ENCODE measurements around the gene BSPRY.
"Not testable (repeated sequence)": the region's sequence is repeated elsewhere in the genome, so short reads cannot be mapped to it uniquely, and the experiment has no call there.

The BSPRY gene

GRCh38 chr9:113370806-113371325 lies 21.5 kb downstream of the BSPRY start:
- DNase-seq (ENCODE audit: low read depth, low spot score), result no peak

DNA sequence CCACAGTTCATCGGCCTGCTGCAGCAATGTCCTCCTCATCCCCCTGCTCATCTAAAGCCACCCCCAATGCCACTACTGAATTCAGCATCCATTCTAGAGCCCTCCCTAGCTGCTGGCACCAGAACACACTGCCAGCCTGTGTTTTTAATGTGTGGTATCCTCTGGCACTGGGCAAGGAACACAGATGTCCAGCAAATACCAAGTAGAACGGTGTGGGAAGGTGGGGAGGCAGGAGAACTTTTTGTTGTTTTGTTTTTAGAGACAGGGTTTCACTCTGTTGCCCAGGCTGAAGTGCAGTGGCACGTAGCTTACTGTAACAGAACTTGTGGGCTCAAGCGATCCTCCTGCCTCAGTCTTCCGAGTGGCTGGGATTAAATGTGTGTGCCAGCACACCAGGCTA lies 22.7 kb downstream of the BSPRY start:
- DNase-seq (ENCODE audit: low read depth, low spot score), result no peak

GRCh38 chr9:113373256-113373655 lies 23.9 kb downstream of the BSPRY start:
- DNase-seq (ENCODE audit: low read depth, low spot score), result no peak

DNA sequence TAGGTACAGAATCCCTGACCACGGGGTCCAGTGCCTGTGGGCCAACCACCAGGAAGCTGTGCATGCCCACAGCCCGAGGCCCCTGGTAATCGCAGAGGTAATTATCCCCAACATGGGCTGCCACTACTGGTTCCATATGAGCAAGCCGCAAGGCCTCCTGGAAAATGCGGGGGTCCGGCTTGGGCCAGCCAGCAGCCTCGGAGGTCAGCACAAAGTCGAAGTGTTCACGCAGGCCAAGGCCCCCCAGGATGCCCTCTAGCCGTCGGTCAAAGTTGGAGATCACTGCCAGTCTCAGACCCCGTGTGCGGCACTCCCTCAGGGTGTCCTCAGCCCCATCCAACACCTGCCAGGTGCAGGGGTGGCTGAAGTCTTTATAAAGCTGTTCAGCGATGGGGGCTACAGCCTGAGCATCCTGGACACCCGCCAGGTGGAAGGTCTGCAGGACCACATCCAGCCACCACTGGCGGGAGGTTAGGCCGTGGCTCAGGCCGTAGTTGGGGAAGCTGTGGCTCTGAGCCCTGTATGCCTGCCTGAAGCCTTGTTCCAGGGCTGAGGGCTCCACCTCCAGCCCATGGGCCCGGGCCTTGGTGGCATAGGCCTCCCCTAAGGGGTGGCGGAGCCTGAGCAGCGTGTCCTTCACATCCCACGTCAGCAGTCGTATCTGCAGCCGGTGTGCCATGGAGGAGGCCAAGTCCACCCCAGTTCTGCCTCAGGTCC lies 24.5 kb downstream of the BSPRY start:
- DNase-seq (ENCODE audit: low read depth, low spot score), result no peak

- DNase-seq (ENCODE audit: low read depth, low spot score), result no peak
Measured at GRCh38 chr9:113375057-113376023, 26.0 kb downstream of the BSPRY start.

- DNase-seq (ENCODE audit: low read depth, low spot score), result peak; percentile 90
Measured at GRCh38 chr9:113376634-113377567, 27.6 kb downstream of the BSPRY start, which contains the start of gene HDHD3. Gene HDHD3 (minus strand): TSS chr9:113376986. CDS start chr9:113374354, 2,632 bp downstream.

GRCh38 chr9:113379094-113379828 lies 29.9 kb downstream of the BSPRY start:
- DNase-seq (ENCODE audit: low read depth, low spot score), result not testable (repeated sequence)

DNA sequence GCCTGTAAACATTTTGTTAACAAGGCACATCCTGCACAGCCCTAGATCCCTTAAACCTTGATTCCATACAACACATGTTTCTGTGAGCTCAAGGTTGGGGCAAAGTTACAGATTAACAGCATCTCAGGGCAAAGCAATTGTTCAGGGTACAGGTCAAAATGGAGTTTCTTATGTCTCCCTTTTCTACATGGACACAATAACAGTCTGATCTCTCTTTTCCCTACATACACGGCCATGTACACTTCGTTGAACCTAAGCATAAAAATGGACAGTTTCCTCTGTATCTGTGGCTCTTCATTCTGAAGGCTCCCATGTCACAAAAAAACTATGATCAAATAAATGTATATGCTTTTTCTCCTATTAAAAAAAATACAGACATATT lies 30.5 kb downstream of the BSPRY start:
- not testable (repeated sequence) for DNase-seq (ENCODE audit: low read depth, low spot score)

GRCh38 chr9:113380869-113381378 lies 31.6 kb downstream of the BSPRY start:
- no peak for DNase-seq (ENCODE audit: low read depth, low spot score)

- DNase-seq (ENCODE audit: low read depth, low spot score), result not testable (repeated sequence)
Measured at GRCh38 chr9:113381441-113381840, 32.1 kb downstream of the BSPRY start.

DNA sequence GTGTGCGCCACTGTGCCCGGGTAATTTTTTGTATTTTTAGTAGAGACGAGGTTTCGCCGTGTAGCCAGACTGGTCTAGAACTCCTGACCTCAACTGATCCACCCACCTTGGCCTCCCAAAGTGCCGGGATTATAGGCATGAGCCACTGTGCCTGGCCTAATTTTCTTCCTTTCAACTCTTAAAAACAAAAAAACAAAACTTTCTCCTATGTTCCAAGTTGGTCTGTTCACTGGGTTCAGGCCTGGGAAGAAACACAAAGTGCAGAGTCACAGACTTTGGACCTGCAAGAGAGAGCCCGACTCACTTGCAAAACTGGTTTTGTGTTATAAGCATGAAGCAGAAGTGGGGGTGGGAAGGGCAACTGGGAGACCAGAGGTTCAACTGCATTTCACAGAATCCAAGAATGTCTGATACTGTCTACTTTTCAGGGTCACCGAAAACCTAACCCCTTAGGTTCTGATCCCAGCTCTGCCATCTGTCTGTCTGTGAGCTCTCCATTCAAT lies 32.6 kb downstream of the BSPRY start:
- peak; percentile 62 for DNase-seq (ENCODE audit: low read depth, low spot score)

GRCh38 chr9:113386571-113387393 lies 37.4 kb downstream of the BSPRY start:
- peak; percentile 73 for DNase-seq (ENCODE audit: low read depth, low spot score)

- no peak for DNase-seq (ENCODE audit: low read depth, low spot score)
Measured at GRCh38 chr9:113387560-113388230, 38.4 kb downstream of the BSPRY start.

DNA sequence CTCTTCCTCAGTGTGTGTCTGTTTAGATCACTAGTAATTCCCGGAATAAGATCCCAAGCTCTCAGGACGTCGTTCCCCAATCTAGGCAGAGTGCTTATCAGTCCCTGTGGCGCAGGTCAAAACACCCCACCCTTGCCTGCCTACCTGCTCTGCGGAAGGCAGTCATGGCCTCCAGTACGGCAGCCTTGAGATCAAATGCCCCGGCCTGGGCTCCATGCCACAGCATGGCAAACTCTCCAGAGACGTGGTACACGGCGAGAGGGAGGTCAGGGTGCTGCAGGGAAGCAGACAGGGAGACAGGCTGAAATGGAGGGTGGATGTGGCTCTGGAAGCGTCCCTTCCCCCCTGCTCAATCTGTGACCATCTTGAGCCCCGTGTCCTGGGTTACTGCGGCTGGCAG lies 39.5 kb downstream of the BSPRY start:
- DNase-seq (ENCODE audit: low read depth, low spot score), result no peak

DNA sequence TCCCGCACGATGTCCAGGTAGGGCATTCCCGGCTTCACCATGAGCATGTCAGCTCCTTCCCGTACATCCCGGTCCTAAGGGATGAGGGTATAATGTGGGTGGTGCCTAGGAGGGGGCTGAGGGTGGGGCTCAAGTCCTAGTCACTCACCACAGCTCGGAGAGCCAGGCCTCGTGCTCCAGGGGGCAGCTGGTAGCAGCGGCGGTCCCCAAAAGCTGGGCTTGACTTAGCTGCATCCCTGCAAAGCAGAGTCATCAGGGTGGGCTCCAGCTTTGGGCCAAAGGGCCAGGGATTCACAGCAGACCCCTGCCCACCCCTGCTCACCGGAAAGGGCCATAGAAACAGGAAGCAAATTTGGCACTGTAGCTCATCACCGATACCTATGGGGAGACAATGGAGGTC lies 40.1 kb downstream of the BSPRY start:
- DNase-seq (ENCODE audit: low read depth, low spot score), result no peak

GRCh38 chr9:113390192-113390960 lies 41.0 kb downstream of the BSPRY start:
- no peak for DNase-seq (ENCODE audit: low read depth, low spot score)

GRCh38 chr9:113391917-113392316 lies 42.6 kb downstream of the BSPRY start:
- DNase-seq (ENCODE audit: low read depth, low spot score), result no peak

- no peak for DNase-seq (ENCODE audit: low read depth, low spot score)
Measured at GRCh38 chr9:113393281-113393680, 43.9 kb downstream of the BSPRY start.
